ENCODE results near the gene WDR45. TPM values are rescaled to one million over a fixed set of nuclear protein-coding genes. Genes with fewer than 3 reads are reported as not detected.
A peak's percentile ranks its signal among the peaks of the same experiment; 100 is the strongest.

WDR45 gene
- total and polyA plus RNA-seq, 10 of the 15 experiments (the other 5 are each of a cell fraction or from before 2014, with no cell fraction given) = 5.9 to 30.9 (median 20.6) TPM

DNA sequence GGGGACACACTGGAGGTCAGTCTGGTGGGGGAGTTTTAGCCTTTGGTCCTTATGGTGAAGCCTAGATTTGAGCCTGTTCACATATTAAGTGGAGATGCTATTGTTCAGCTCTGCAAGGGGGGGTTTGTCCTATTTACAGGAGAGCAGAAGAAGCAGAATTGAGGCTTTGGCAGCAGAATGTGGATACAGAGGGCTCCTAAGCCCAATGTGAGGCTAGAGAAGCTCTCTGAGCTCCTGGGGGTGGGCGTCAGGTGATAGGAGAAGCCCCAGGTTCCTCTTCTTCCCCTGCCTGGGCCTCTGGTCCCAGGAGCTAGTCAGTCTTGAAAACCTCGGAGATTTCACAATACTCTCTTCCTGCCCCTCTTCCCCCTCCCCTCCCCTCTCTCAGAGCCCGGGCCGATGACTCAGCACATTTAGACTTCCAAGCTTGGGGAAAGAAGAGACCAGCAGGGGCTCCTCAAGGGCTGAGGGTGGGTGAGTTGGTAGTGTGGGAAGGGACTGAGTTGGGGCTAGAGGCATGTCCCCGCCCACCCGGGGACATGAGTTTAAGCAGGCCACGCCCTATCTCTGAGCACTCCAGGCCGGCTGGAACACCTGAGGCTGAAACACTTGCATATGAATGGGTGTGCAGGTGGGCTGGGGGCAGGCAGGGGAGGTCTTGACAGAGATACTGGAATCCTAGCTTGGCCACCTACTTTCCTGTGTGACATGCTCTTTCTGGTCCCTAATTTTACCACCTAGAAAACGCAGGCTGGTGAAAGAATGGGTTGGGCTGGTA is 39.9 kb downstream of the WDR45 start:
- H3K9me3 ChIP-seq (replicated peaks; ENCODE audit: control insufficient read depth, insufficient read depth, low read length) = no peaks in the 10 kb centered on the region
- TF ChIP-seq BACH1 (IDR thresholded peaks at IDR 0.05; ENCODE audit: borderline replicate concordance) (peak; percentile 92), FOS (IDR thresholded peaks at IDR 0.05; ENCODE audit: borderline replicate concordance, extremely low read depth, insufficient read length) (no peak)
- POLR2A ChIA-PET = no interaction called here
- peak overlapping the region; percentile 17; the same call in 1 of the 2 replicates for H3K4me3 ChIP-seq
- H3K4me1 ChIP-seq (ENCODE audit: control insufficient read depth, insufficient read depth, low read length) = peaks cover 5% of the 10 kb centered on the region; the same call in 1 of the 2 replicates
- 38% methylated on average over 7 of the region's 9 CpGs for WGBS (ENCODE audit: insufficient coverage, insufficient replicate concordance, low lambda C conversion rate, missing lambda C conversion rate)
- SMC1A ChIA-PET (ENCODE audit: uncharacterized antibody, unreplicated experiment) = no interaction called here
- H3K27me3 ChIP-seq (replicated peaks in 1 of 2; ENCODE audit: control insufficient read depth in 2 of 2, insufficient read depth in 2 of 2, low read length in 1 of 2) = no peaks in the 10 kb centered on the region
- RAD21 ChIA-PET (ENCODE audit: unreplicated experiment) = no interaction called here
- no peaks in the 10 kb centered on the region for H4K20me1 ChIP-seq (ENCODE audit: control insufficient read depth, insufficient read depth)
- intact Hi-C loops (cut with micrococcal nuclease; ENCODE audit: unreplicated experiment) = loop anchor here (5.0 kb wide), 5 partner anchors 37 to 407 kb away; partner anchors contain the start of genes GRIPAP1, HDAC6, PIM2 and PQBP1
- in situ Hi-C loops (cut with MboI) = loop anchor here (5.0 kb wide), 1 partner anchor 72 kb away; no protein-coding TSS in a partner anchor
- DNase-seq (ENCODE audit: low read depth, low spot score) = no peak
- ATAC-seq = peak; percentile 23; the same call in 2 of the 3 replicates
- H3K27ac ChIP-seq (ENCODE audit: control insufficient read depth, insufficient read depth) = peak overlapping the region; percentile 22
- BruUV-seq (replicated peaks) = no TSS peak
- peak overlapping the region; percentile 30 for H3K4me2 ChIP-seq (ENCODE audit: control insufficient read depth, insufficient read depth)
- H3K79me2 ChIP-seq (ENCODE audit: control insufficient read depth, insufficient read depth, low read length) = peaks cover 29% of the 10 kb centered on the region
- peak overlapping the region; percentile 4; the same call in 1 of the 2 replicates for H3K9ac ChIP-seq (ENCODE audit: control insufficient read depth, insufficient read depth, low read length)
- CTCF ChIA-PET = interaction anchor here (0.8 to 1.5 kb wide), 3 partner anchors 12 to 81 kb away, joined by 3 to 4 read pairs (median 3); no protein-coding TSS in a partner anchor
- H2AFZ ChIP-seq (ENCODE audit: control insufficient read depth, low read depth, low read length) = no peak overlapping the region
- peaks cover 2 to 5% of the 10 kb centered on the region in 2 experiments; a peak in 2 of 4 replicates for H3K36me3 ChIP-seq (ENCODE audit: control insufficient read depth in 2 of 2, insufficient read depth in 2 of 2, low read length in 1 of 2)
- no peak for FAIRE-seq

DNA sequence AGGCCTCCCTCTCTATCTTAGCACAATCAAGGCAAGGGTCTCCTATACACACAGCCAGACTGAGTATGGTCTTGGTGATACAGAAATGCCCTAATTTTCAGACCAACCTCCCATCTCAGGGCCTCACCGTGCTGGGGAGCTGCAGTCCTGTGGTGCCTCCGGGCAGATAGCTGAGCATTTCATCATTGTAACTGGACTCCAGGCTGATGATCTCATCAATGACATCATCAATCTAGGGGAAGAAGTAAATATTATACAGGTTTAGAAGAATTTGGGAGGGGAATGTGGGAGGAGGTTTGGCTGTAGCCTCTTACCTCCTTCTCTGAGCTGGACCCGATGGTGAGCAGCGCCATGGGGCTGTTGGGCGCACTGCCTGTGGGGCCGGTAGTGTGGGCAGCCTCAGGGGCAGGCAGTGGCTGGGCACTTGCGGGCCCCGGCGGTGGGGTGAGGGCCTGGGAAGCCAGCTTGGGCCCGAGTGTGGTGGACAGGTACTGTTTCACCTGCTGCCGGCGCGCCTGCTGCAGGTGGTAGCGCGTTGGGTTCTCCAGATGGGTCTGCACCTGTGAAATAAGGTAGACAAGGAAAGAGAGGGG is 41.7 kb downstream of the WDR45 start:
- CTCF ChIA-PET = no interaction called here
- DNase-seq (ENCODE audit: low read depth, low spot score) = no peak
- no peak for ATAC-seq
- H4K20me1 ChIP-seq (ENCODE audit: control insufficient read depth, insufficient read depth) = no peaks in the 10 kb centered on the region
- H3K9me3 ChIP-seq (replicated peaks; ENCODE audit: control insufficient read depth, insufficient read depth, low read length) = no peaks in the 10 kb centered on the region
- H3K36me3 ChIP-seq (ENCODE audit: control insufficient read depth in 2 of 2, insufficient read depth in 2 of 2, low read length in 1 of 2) = peaks cover 2 to 5% of the 10 kb centered on the region in 2 experiments; a peak in 2 of 4 replicates
- no peak overlapping the region for H3K9ac ChIP-seq (ENCODE audit: control insufficient read depth, insufficient read depth, low read length)
- H3K4me2 ChIP-seq (ENCODE audit: control insufficient read depth, insufficient read depth) = no peak overlapping the region
- no peaks in the 10 kb centered on the region for H3K27me3 ChIP-seq (replicated peaks in 1 of 2; ENCODE audit: control insufficient read depth in 2 of 2, insufficient read depth in 2 of 2, low read length in 1 of 2)
- intact Hi-C loops (cut with micrococcal nuclease; ENCODE audit: unreplicated experiment) (no loop called here), in situ Hi-C loops (cut with MboI) (no loop called here)
- no peak overlapping the region for H2AFZ ChIP-seq (ENCODE audit: control insufficient read depth, low read depth, low read length)
- POLR2A ChIA-PET = no interaction called here
- no peak for FAIRE-seq
- SMC1A ChIA-PET (ENCODE audit: uncharacterized antibody, unreplicated experiment) = no interaction called here
- WGBS (ENCODE audit: insufficient coverage, insufficient replicate concordance, low lambda C conversion rate, missing lambda C conversion rate) = 75% methylated on average over 13 of the region's 15 CpGs
- H3K4me3 ChIP-seq = no peak overlapping the region
- H3K4me1 ChIP-seq (ENCODE audit: control insufficient read depth, insufficient read depth, low read length) = peaks cover 5% of the 10 kb centered on the region; the same call in 1 of the 2 replicates
- RAD21 ChIA-PET (ENCODE audit: unreplicated experiment) = no interaction called here
- no TSS peak for BruUV-seq (replicated peaks)
- H3K27ac ChIP-seq (ENCODE audit: control insufficient read depth, insufficient read depth) = no peak overlapping the region
- H3K79me2 ChIP-seq (ENCODE audit: control insufficient read depth, insufficient read depth, low read length) = peaks cover 28% of the 10 kb centered on the region
- no peak for TF ChIP-seq SIN3A (IDR thresholded peaks at IDR 0.05; ENCODE audit: low read depth, low read length)
- TF ChIP-seq ZNF622 (IDR thresholded peaks at IDR 0.05) = no peak
- TF ChIP-seq, protein P1, sequence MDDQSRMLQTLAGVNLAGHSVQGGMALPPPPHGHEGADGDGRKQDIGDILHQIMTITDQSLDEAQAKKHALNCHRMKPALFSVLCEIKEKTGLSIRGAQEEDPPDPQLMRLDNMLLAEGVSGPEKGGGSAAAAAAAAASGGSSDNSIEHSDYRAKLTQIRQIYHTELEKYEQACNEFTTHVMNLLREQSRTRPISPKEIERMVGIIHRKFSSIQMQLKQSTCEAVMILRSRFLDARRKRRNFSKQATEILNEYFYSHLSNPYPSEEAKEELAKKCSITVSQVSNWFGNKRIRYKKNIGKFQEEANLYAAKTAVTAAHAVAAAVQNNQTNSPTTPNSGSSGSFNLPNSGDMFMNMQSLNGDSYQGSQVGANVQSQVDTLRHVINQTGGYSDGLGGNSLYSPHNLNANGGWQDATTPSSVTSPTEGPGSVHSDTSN (IDR thresholded peaks at IDR 0.05; ENCODE audit: insufficient replicate concordance, low read depth, low read length) = no peak
- no peak for TF ChIP-seq IKZF2 (IDR thresholded peaks at IDR 0.05)
- no peak for TF ChIP-seq SMC3 (IDR thresholded peaks at IDR 0.05; ENCODE audit: borderline replicate concordance, low read length)
- TF ChIP-seq ZNF274 (IDR thresholded peaks at IDR 0.05; ENCODE audit: insufficient read depth, insufficient read length) = no peak
- TF ChIP-seq, protein P2, sequence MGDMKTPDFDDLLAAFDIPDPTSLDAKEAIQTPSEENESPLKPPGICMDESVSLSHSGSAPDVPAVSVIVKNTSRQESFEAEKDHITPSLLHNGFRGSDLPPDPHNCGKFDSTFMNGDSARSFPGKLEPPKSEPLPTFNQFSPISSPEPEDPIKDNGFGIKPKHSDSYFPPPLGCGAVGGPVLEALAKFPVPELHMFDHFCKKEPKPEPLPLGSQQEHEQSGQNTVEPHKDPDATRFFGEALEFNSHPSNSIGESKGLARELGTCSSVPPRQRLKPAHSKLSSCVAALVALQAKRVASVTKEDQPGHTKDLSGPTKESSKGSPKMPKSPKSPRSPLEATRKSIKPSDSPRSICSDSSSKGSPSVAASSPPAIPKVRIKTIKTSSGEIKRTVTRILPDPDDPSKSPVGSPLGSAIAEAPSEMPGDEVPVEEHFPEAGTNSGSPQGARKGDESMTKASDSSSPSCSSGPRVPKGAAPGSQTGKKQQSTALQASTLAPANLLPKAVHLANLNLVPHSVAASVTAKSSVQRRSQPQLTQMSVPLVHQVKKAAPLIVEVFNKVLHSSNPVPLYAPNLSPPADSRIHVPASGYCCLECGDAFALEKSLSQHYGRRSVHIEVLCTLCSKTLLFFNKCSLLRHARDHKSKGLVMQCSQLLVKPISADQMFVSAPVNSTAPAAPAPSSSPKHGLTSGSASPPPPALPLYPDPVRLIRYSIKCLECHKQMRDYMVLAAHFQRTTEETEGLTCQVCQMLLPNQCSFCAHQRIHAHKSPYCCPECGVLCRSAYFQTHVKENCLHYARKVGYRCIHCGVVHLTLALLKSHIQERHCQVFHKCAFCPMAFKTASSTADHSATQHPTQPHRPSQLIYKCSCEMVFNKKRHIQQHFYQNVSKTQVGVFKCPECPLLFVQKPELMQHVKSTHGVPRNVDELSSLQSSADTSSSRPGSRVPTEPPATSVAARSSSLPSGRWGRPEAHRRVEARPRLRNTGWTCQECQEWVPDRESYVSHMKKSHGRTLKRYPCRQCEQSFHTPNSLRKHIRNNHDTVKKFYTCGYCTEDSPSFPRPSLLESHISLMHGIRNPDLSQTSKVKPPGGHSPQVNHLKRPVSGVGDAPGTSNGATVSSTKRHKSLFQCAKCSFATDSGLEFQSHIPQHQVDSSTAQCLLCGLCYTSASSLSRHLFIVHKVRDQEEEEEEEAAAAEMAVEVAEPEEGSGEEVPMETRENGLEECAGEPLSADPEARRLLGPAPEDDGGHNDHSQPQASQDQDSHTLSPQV (IDR thresholded peaks at IDR 0.05) = no peak

Measured in GM12878 (cell line).